Endodermal cell (in vitro differentiated cells): Measurements from ENCODE around the gene ATP6V1C2. TPM values are rescaled to one million over a fixed set of nuclear protein-coding genes. Genes with fewer than 3 reads are reported as not detected.

Source experiments
- DNase-seq: peaks from one replicate; pipeline ENCODE4 v3.0.0-alpha.2; 2017
- H3K27ac ChIP-seq: 2 replicates; pipeline ENCODE4 v1.5.1; 2013; ENCODE audit warnings: mild to moderate bottlenecking, low read depth, low read length, moderate library complexity
- H3K27me3 ChIP-seq: 2 replicates; pipeline ENCODE4 v1.6.1; 2013; ENCODE audit warnings: mild to moderate bottlenecking, low read length, moderate library complexity; ENCODE audit not compliant: insufficient read depth, control insufficient read depth, poor library complexity, severe bottlenecking
- H3K36me3 ChIP-seq: 2 replicates; pipeline ENCODE4 v1.7.0; 2013; ENCODE audit warnings: mild to moderate bottlenecking, low read length, moderate library complexity; ENCODE audit not compliant: control insufficient read depth, insufficient read depth
- H3K4me1 ChIP-seq: one replicate; pipeline ENCODE4 v1.7.0; 2013; ENCODE audit warnings: low read length; ENCODE audit not compliant: control insufficient read depth, insufficient read depth
- H3K4me3 ChIP-seq: 2 replicates; pipeline ENCODE4 v1.5.1; 2013; ENCODE audit warnings: mild to moderate bottlenecking, low read length, moderate library complexity
- H3K9ac ChIP-seq: 2 replicates; pipeline ENCODE4 v1.6.1; 2013; ENCODE audit warnings: mild to moderate bottlenecking, low read length, moderate library complexity; ENCODE audit not compliant: poor library complexity, severe bottlenecking; ENCODE audit errors: extremely low read depth
- H3K9me3 ChIP-seq: 2 replicates; pipeline ENCODE4 v1.6.1; 2013; ENCODE audit warnings: mild to moderate bottlenecking, low read length, moderate library complexity; ENCODE audit not compliant: control insufficient read depth
- H3K27ac Mint-ChIP-seq: 2 replicates; pipeline ENCODE4 v1.8.0; 2020; ENCODE audit warnings: mixed read lengths
- H3K27me3 Mint-ChIP-seq: 2 replicates; pipeline ENCODE4 v1.8.0; 2021; ENCODE audit warnings: mild to moderate bottlenecking, mixed read lengths; ENCODE audit not compliant: insufficient read depth
- H3K36me3 Mint-ChIP-seq: 2 replicates; pipeline ENCODE4 v1.8.0; 2020; ENCODE audit warnings: low read depth, mixed read lengths
- H3K4me1 Mint-ChIP-seq: 2 replicates; pipeline ENCODE4 v1.8.0; 2020; ENCODE audit warnings: mixed read lengths
- H3K4me3 Mint-ChIP-seq: 2 replicates; pipeline ENCODE4 v1.8.0; 2020; ENCODE audit warnings: mild to moderate bottlenecking, moderate library complexity, mixed read lengths
- H3K9me3 Mint-ChIP-seq: 2 replicates; pipeline ENCODE4 v1.8.0; 2020; ENCODE audit warnings: mild to moderate bottlenecking, mixed read lengths
- CTCF ChIP-seq: fragments of 200-600 bp; sonication (generic); conservative IDR thresholded peaks from 2 replicates; pipeline ENCODE4 v1.5.0; 2021; ENCODE audit warnings: antibody characterized with exemption, mild to moderate bottlenecking
- WGBS, 2 experiments: methylation state at CpG; one replicate each; pipeline versions ENCODE4 v1.1.5 to v1.1.7; 2013; ENCODE audit warnings: missing lambda C conversion rate in 2 of 2, mixed read lengths in 1 of 2; ENCODE audit not compliant: insufficient coverage in 1 of 2, insufficient read length in 1 of 2; 5-methylcytosine and 5-hydroxymethylcytosine counted together
- total RNA-seq, 2 donors: library from RNA; stranded (reverse); fragmentation: NEBNext Ultra II Directional in 1 of 2; extraction: Animal tissue kit (Norgen Biotek cat#: 25700) in 1 of 2; gene quantifications; 2 replicates in 1 of 2; 3 replicates in 1 of 2; pipeline ENCODE4 v1.2.1, GENCODE V29; 2021

The ATP6V1C2 gene
- total RNA-seq, 2 donors from 2014 or later = 0.26 to 0.73 TPM

GRCh38 chr2:10722252-10722825 lies 909 bp downstream of the ATP6V1C2 start:
- no peaks in the 10 kb centered on the region for H3K4me1 ChIP-seq
- Mint-ChIP-seq H3K36me3 (no peaks in the 10 kb centered on the region), H3K4me3 (peak overlapping the region; percentile 59), H3K4me1 (peaks cover 10% of the 10 kb centered on the region), H3K27me3 (peaks cover 86% of the 10 kb centered on the region), H3K27ac (no peak overlapping the region), H3K9me3 (no peaks in the 10 kb centered on the region)
- TF ChIP-seq CTCF = no peak
- no peaks in the 10 kb centered on the region for H3K36me3 ChIP-seq
- peak overlapping the region; percentile 73 for H3K4me3 ChIP-seq
- H3K27ac ChIP-seq = no peak overlapping the region
- no peaks in the 10 kb centered on the region for H3K9me3 ChIP-seq
- H3K27me3 ChIP-seq = peaks cover 93% of the 10 kb centered on the region
- peak; percentile 52 for DNase-seq
- H3K9ac ChIP-seq = no peak overlapping the region
- WGBS, 2 experiments = 13 to 34% methylated on average over 1 to 7 of the region's 7 CpGs

- TF ChIP-seq CTCF = no peak
Observed at GRCh38 chr2:10732924-10733565, 11.6 kb downstream of the ATP6V1C2 start.

GRCh38 chr2:10733566-10733925 lies 12.1 kb downstream of the ATP6V1C2 start:
- H3K36me3 ChIP-seq = no peaks in the 10 kb centered on the region
- Mint-ChIP-seq H3K27ac (no peak overlapping the region), H3K4me3 (no peak overlapping the region), H3K27me3 (peaks cover 2% of the 10 kb centered on the region), H3K36me3 (no peaks in the 10 kb centered on the region), H3K9me3 (no peaks in the 10 kb centered on the region), H3K4me1 (no peaks in the 10 kb centered on the region)
- H3K9ac ChIP-seq = no peak overlapping the region
- DNase-seq = no peak
- H3K27me3 ChIP-seq = no peaks in the 10 kb centered on the region
- 83 to 85% methylated on average over 6 of the region's 6 CpGs for WGBS, 2 experiments
- no peak overlapping the region for H3K4me3 ChIP-seq
- no peak for TF ChIP-seq CTCF
- H3K4me1 ChIP-seq = no peaks in the 10 kb centered on the region
- no peak overlapping the region for H3K27ac ChIP-seq
- H3K9me3 ChIP-seq = no peaks in the 10 kb centered on the region

More at GRCh38 chr2:10732924-10733565, 11.6 kb downstream of the ATP6V1C2 start:
- Mint-ChIP-seq H3K4me3 (no peak overlapping the region), H3K27ac (peak overlapping the region; percentile 40), H3K27me3 (peaks cover 2% of the 10 kb centered on the region), H3K4me1 (no peaks in the 10 kb centered on the region), H3K36me3 (no peaks in the 10 kb centered on the region), H3K9me3 (no peaks in the 10 kb centered on the region)
- WGBS, 2 experiments = 81 to 97% methylated on average over 6 to 9 of the region's 9 CpGs
- no peaks in the 10 kb centered on the region for H3K4me1 ChIP-seq
- no peak overlapping the region for H3K9ac ChIP-seq
- no peak for DNase-seq
- no peak overlapping the region for H3K27ac ChIP-seq
- no peaks in the 10 kb centered on the region for H3K27me3 ChIP-seq
- H3K9me3 ChIP-seq = no peaks in the 10 kb centered on the region
- H3K4me3 ChIP-seq = no peak overlapping the region
- no peaks in the 10 kb centered on the region for H3K36me3 ChIP-seq
